SK-N-SH treated with all-trans-retinoic acid at 6 μM for 48 hours (cell line): ENCODE data around the gene CSHL1.
"Not testable (repeated sequence)": the region's sequence is repeated elsewhere in the genome, so short reads cannot be mapped to it uniquely, and the experiment has no call there.

ENCODE experiments used
- ARNTL ChIP-seq: fragments of 450-650 bp; formaldehyde crosslinking; IDR thresholded peaks from 2 replicates; pipeline ENCODE4 v1.5.0; 2020; ENCODE audit warnings: low read depth, mild to moderate bottlenecking, moderate library complexity, borderline replicate concordance
- BACH2 ChIP-seq: fragments of 250-450 bp; sonication (Bioruptor Pico); IDR thresholded peaks from 2 replicates; pipeline ENCODE4 v1.9.0; 2021; ENCODE audit warnings: mild to moderate bottlenecking, borderline replicate concordance
- CREB5 ChIP-seq: fragments of 250-450 bp; sonication (Bioruptor Pico); IDR thresholded peaks from 2 replicates; pipeline ENCODE4 v1.5.1; 2020; ENCODE audit warnings: low read depth, mild to moderate bottlenecking, moderate library complexity
- CSDC2 ChIP-seq: fragments of 250-450 bp; sonication (Bioruptor Pico); IDR thresholded peaks from 2 replicates; pipeline ENCODE4 v1.5.0; 2020; ENCODE audit warnings: mild to moderate bottlenecking, moderate library complexity
- ESRRG ChIP-seq: fragments of 250-450 bp; sonication (Bioruptor Pico); IDR thresholded peaks from 2 replicates; pipeline ENCODE4 v1.6.1; 2021; ENCODE audit warnings: mild to moderate bottlenecking
- GLIS3 ChIP-seq: fragments of 250-450 bp; sonication (Bioruptor Pico); IDR thresholded peaks from 2 replicates; pipeline ENCODE4 v1.5.0; 2020; ENCODE audit warnings: mild to moderate bottlenecking, moderate library complexity
- ISL1 ChIP-seq: fragments of 250-450 bp; sonication (Bioruptor Pico); IDR thresholded peaks from 2 replicates; pipeline ENCODE4 v2.1.2; 2022; ENCODE audit warnings: mild to moderate bottlenecking, moderate library complexity
- PATZ1 ChIP-seq: fragments of 250-450 bp; sonication (Bioruptor Pico); IDR thresholded peaks from 2 replicates; pipeline ENCODE4 v1.8.0; 2020; ENCODE audit warnings: mild to moderate bottlenecking, moderate library complexity, borderline replicate concordance
- PPARA ChIP-seq: fragments of 250-450 bp; sonication (Bioruptor Pico); IDR thresholded peaks from 2 replicates; pipeline ENCODE4 v1.5.0; 2020; ENCODE audit warnings: mild to moderate bottlenecking, borderline replicate concordance
- RARB ChIP-seq: fragments of 250-450 bp; sonication (Bioruptor Pico); IDR thresholded peaks from 2 replicates; pipeline ENCODE4 v1.8.0; 2021; ENCODE audit warnings: mild to moderate bottlenecking, moderate library complexity
- ZFP3 ChIP-seq: fragments of 250-450 bp; sonication (Bioruptor Pico); IDR thresholded peaks from 2 replicates; pipeline ENCODE4 v1.5.0; 2020; ENCODE audit warnings: mild to moderate bottlenecking, moderate library complexity
- ZFP30 ChIP-seq: fragments of 450-650 bp; formaldehyde crosslinking; IDR thresholded peaks from 2 replicates; pipeline ENCODE4 v1.5.0; 2022; ENCODE audit warnings: mild to moderate bottlenecking, moderate library complexity

GRCh38 chr17:63874061-63874626 lies 36.9 kb downstream of the CSHL1 start:
- not testable (repeated sequence) for TF ChIP-seq ZFP3 (CRISPR knock-in tag); PATZ1 (CRISPR knock-in tag); ZFP30 (CRISPR knock-in tag); ISL1 (CRISPR knock-in tag); CREB5; ESRRG (CRISPR knock-in tag); RARB; BACH2 (CRISPR knock-in tag); GLIS3 (CRISPR knock-in tag); ARNTL; CSDC2 (CRISPR knock-in tag); PPARA (CRISPR knock-in tag)
